Type B pancreatic cell (in vitro differentiated cells): ENCODE results near the gene MLN. TPM values are rescaled to one million over a fixed set of nuclear protein-coding genes. Genes with fewer than 3 reads are reported as not detected.

Experiments
- DNase-seq: peaks from one replicate; pipeline ENCODE4 v3.0.0; 2021; ENCODE audit warnings: mixed read lengths; ENCODE audit not compliant: unreplicated experiment; ENCODE audit errors: extremely low spot score
- H3K27ac Mint-ChIP-seq: 2 replicates; pipeline ENCODE4 v1.8.0; 2021; ENCODE audit warnings: mild to moderate bottlenecking, mixed read lengths
- H3K27me3 Mint-ChIP-seq: 2 replicates; pipeline ENCODE4 v1.8.0; 2021; ENCODE audit warnings: mixed read lengths
- H3K36me3 Mint-ChIP-seq: 2 replicates; pipeline ENCODE4 v1.8.0; 2021; ENCODE audit warnings: mixed read lengths
- H3K4me1 Mint-ChIP-seq: one replicate; pipeline ENCODE4 v1.8.0; 2021; ENCODE audit warnings: mixed read lengths; ENCODE audit not compliant: unreplicated experiment
- H3K4me3 Mint-ChIP-seq: 2 replicates; pipeline ENCODE4 v1.8.0; 2021; ENCODE audit warnings: mild to moderate bottlenecking, mixed read lengths
- H3K9me3 Mint-ChIP-seq: 2 replicates; pipeline ENCODE4 v1.8.0; 2021; ENCODE audit warnings: mixed read lengths
- total RNA-seq: library from RNA; stranded (reverse); gene quantifications from 2 replicates; pipeline ENCODE4 v1.2.1, GENCODE V29; 2021; ENCODE audit warnings: low replicate concordance
- TF ChIP-seq, protein P1 (sequence below): fragments of 200-600 bp; sonication (generic); conservative IDR thresholded peaks from 2 replicates; pipeline ENCODE4 v1.5.0; 2021; ENCODE audit warnings: antibody characterized with exemption, mild to moderate bottlenecking

MLN gene
- total RNA-seq, 1 donor from 2014 or later, result 0.65 TPM

DNA sequence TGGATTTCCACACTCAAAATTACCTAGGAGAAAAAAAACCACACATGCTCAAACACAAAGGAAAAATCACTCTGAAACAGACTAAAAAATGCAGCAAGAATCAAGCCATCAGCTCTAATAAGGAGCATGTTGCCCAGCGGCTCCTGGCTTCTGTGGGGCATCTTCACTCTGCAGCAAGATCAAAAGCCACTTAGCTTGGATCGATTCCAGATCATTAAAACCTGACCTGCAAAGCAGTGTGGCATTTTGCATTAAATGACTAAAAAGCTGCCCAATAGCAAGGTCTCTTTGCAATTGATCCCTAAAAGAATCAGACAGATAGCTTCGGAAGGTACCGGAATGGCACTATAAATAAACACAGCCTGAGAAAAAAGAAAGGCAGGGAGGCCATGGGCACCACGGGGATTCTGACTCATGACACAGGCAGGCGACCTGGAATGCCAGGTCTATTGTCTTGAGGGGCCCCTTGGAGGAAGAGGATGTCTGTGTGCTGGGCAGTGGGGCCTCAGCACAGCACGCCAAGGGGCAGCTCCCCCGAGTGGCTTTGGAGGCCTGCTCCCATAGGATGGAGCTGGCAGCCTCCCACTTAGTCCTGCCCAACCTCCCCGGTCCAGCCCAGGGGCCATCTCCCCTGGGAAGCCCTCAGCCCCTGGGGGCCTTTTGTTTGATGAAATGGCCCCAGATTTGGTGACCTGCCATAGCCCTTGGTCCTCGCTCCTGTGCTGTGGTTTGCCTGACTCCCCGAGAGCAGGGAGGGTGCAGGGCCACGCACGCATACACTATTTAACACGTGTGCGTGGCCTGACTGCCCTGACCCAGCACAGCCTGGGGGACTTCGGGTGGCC lies 22.4 kb downstream of the MLN start:
- TF ChIP-seq, protein P1, sequence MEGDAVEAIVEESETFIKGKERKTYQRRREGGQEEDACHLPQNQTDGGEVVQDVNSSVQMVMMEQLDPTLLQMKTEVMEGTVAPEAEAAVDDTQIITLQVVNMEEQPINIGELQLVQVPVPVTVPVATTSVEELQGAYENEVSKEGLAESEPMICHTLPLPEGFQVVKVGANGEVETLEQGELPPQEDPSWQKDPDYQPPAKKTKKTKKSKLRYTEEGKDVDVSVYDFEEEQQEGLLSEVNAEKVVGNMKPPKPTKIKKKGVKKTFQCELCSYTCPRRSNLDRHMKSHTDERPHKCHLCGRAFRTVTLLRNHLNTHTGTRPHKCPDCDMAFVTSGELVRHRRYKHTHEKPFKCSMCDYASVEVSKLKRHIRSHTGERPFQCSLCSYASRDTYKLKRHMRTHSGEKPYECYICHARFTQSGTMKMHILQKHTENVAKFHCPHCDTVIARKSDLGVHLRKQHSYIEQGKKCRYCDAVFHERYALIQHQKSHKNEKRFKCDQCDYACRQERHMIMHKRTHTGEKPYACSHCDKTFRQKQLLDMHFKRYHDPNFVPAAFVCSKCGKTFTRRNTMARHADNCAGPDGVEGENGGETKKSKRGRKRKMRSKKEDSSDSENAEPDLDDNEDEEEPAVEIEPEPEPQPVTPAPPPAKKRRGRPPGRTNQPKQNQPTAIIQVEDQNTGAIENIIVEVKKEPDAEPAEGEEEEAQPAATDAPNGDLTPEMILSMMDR, result no peak
- no peaks in the 10 kb centered on the region for H3K9me3 Mint-ChIP-seq
- DNase-seq, result no peak
- H3K27me3 Mint-ChIP-seq, result no peaks in the 10 kb centered on the region
- no peak overlapping the region for H3K4me3 Mint-ChIP-seq
- peaks cover 38% of the 10 kb centered on the region for H3K36me3 Mint-ChIP-seq
- H3K27ac Mint-ChIP-seq, result no peak overlapping the region
- peaks cover 34% of the 10 kb centered on the region for H3K4me1 Mint-ChIP-seq

DNA sequence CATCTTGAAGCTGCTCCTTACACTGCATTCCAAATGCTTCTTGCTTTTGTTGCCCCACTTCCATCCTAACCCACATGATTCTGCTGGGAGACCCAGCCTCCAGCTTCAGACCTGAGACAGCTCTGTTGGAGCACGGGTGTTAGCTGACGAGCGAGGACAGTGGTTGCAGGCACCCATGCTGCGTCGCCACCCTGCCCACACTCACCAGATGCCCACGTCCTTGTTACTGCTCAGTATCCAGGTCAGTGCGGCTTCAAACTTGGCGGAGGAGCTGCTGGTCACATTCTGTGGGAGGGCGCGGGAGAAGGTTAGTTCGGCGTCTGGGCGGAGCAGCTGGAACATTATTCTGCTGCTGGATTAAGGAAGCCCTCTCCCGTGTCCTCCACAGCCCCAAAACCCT lies 23.9 kb downstream of the MLN start:
- H3K27me3 Mint-ChIP-seq, result no peaks in the 10 kb centered on the region
- no peak overlapping the region for H3K4me3 Mint-ChIP-seq
- H3K27ac Mint-ChIP-seq, result no peak overlapping the region
- peaks cover 39% of the 10 kb centered on the region for H3K36me3 Mint-ChIP-seq
- peaks cover 25% of the 10 kb centered on the region for H3K4me1 Mint-ChIP-seq
- no peak for DNase-seq
- TF ChIP-seq, protein P1, result no peak
- H3K9me3 Mint-ChIP-seq, result no peaks in the 10 kb centered on the region

DNA sequence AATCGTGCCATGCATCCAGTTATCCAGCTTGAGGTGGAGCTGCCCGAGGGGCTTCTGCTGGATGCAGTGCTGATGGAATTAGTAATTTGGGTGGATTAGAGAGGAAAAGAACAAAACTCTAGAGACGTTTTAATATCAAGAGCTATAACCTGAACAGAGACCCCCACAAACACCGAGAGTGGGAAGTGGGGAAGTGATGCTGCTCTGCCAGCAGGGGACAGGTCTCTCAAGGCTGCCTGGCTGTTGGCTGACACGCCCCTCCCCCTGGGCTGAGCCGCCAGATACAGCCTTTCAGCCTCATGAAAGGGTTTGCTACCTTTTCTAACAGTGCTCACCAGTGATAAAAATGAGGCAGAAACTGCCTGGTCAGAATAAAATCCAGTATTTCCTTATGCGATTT lies 24.5 kb downstream of the MLN start:
- DNase-seq, result no peak
- peaks cover 38% of the 10 kb centered on the region for H3K36me3 Mint-ChIP-seq
- no peak overlapping the region for H3K4me3 Mint-ChIP-seq
- TF ChIP-seq, protein P1, result peak; percentile 49
- H3K9me3 Mint-ChIP-seq, result no peaks in the 10 kb centered on the region
- H3K27me3 Mint-ChIP-seq, result no peaks in the 10 kb centered on the region
- no peak overlapping the region for H3K27ac Mint-ChIP-seq
- peaks cover 19% of the 10 kb centered on the region for H3K4me1 Mint-ChIP-seq

DNA sequence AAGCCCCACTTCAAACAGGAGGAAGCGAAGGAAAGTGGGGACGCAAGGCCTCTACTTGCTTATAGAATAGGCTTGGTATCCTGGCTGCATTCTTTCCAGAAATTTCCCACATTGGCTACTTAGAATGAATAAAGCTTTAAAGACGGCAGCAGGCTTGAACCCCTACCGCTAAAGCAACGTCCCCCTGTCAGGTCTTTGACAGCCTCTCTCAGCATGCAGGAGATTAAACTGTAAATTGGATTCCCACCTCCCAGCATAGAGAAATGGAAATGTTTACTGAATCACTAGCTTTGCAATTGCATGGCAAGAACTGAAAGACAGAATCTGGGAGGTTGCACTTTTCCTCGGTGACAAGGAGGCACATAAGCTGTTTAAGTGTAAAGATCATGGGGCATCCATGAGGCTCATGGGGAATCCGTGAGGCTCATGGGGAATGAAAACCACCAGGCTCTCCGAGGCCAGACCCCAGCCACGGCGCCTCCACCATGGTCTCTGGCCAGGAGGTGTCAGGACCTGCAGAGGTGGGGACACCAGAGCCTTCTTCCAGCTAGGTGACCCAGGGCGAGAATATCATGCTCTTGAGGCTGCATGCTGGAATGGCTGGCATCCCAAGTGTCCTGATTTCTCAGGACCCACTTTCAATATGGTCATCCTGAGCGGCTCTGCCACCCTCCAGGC lies 25.2 kb downstream of the MLN start:
- no peak for DNase-seq
- Mint-ChIP-seq H3K4me1 (peaks cover 14% of the 10 kb centered on the region), H3K36me3 (peaks cover 32% of the 10 kb centered on the region), H3K4me3 (no peak overlapping the region), H3K9me3 (no peaks in the 10 kb centered on the region), H3K27me3 (no peaks in the 10 kb centered on the region), H3K27ac (no peak overlapping the region)
- TF ChIP-seq, protein P1, result no peak

DNA sequence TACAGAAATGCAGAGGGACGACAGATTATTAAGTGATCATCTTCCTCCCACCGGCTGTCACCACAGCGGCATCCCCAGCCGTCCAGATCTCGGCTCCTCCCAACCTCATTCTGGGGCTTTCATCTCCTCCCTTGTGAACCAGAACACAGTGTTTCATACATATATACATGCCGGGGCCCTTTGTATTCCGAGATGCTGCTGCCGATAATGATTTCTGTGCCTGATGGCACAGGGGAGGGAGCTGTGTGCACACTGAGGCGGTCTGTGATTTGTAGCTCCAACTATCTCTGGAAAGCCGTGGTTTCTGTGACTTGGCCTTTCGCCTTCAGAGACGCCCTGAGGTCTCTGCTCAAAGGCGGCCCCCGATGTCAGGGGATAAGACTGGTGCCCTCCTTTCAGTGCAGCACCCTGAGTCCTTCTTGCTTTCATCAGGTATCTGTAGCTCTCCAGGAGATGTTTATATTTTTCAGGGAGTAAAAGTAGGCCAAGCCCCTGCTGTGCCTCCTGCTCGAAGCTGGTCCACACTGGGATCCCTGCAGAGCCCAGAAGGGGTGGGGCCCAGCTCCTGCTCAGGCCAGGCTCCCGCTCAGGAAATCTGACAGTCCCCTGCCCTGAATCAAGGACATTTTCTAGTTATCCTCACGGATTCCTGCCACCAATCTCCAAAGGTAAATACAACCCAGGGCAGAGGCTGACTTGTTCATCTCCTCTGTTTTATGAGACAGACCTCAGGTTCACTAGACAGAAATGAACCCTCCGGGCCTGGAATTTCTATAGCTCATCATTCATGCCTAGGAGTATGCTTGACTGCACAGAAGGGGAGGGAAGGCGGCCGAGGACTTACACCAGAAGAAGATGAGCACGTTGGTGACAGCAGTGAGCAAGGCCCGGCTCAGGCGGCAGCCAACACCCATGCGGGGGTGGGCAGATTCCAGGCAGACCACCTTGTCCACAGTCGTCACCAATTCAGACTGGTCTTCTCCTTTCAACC lies 26.1 kb downstream of the MLN start:
- TF ChIP-seq, protein P1, result no peak
- Mint-ChIP-seq H3K36me3 (peaks cover 33% of the 10 kb centered on the region), H3K27me3 (no peaks in the 10 kb centered on the region), H3K4me3 (no peak overlapping the region), H3K4me1 (peaks cover 19% of the 10 kb centered on the region), H3K27ac (no peak overlapping the region), H3K9me3 (no peaks in the 10 kb centered on the region)
- DNase-seq, result no peak
